Measurements from ENCODE around the gene RAB3B. TPM values are rescaled to one million over a fixed set of nuclear protein-coding genes. Genes with fewer than 3 reads are reported as not detected.

RAB3B gene
- total and polyA plus RNA-seq, 2 experiments from 2014 or later = 9.7 to 24.7 TPM

GRCh38 chr1:52034050-52034384 lies 43.5 kb upstream of the RAB3B start:
- H3K36me3 ChIP-seq (replicated peaks; ENCODE audit: insufficient read depth, low read depth) = no peaks in the 10 kb centered on the region
- no peaks in the 10 kb centered on the region for H3K9me2 ChIP-seq (replicated peaks; ENCODE audit: insufficient read depth)
- no peak for DNase-seq (ENCODE audit: low spot score)
- H3K27me3 ChIP-seq = no peaks in the 10 kb centered on the region
- H3K4me3 ChIP-seq = no peak overlapping the region
- H3K79me2 ChIP-seq = peaks cover 34% of the 10 kb centered on the region
- H3K27ac ChIP-seq = peak overlapping the region; percentile 95
- H2AFZ ChIP-seq = peak overlapping the region; percentile 88
- no peak for TF ChIP-seq CTCF (IDR thresholded peaks at IDR 0.05; ENCODE audit: poor library complexity)
- no peak for TF ChIP-seq EZH2 (IDR thresholded peaks at IDR 0.05; ENCODE audit: borderline replicate concordance)
- no peak for TF ChIP-seq EZH2phosphoT487 (IDR thresholded peaks at IDR 0.05; ENCODE audit: low read depth, severe bottlenecking, unreplicated experiment)
- peak overlapping the region; percentile 95 for H3K4me2 ChIP-seq
- H3K9me3 ChIP-seq (ENCODE audit: low read depth) = no peaks in the 10 kb centered on the region
- 90% methylated on average over 2 of the region's 2 CpGs for WGBS (ENCODE audit: low lambda C conversion rate, missing lambda C conversion rate)
- H3K4me1 ChIP-seq (ENCODE audit: insufficient read depth) = peaks cover 29% of the 10 kb centered on the region
- peaks cover 13% of the 10 kb centered on the region for H4K20me1 ChIP-seq (ENCODE audit: insufficient read depth, poor library complexity, severe bottlenecking)

GRCh38 chr1:52033190-52034049 lies 42.9 kb upstream of the RAB3B start, which contains the start of gene KTI12:
Gene KTI12, minus strand, starts transcription at chr1:52033810. Its CDS starts 49 bp downstream, at chr1:52033761.
- Histone ChIP-seq H3K79me2 (peaks cover 34% of the 10 kb centered on the region), H2AFZ (peak within 1 kb of the TSS; percentile 88), H3K9me3 (ENCODE audit: low read depth) (no peaks in the 10 kb centered on the region), H4K20me1 (ENCODE audit: insufficient read depth, poor library complexity, severe bottlenecking) (peaks cover 13% of the 10 kb centered on the region), H3K4me1 (ENCODE audit: insufficient read depth) (peaks cover 34% of the 10 kb centered on the region), H3K27me3 (no peaks in the 10 kb centered on the region), H3K9me2 (replicated peaks; ENCODE audit: insufficient read depth) (no peaks in the 10 kb centered on the region), H3K36me3 (replicated peaks; ENCODE audit: insufficient read depth, low read depth) (no peaks in the 10 kb centered on the region), H3K4me3 (peak within 1 kb of the TSS; percentile 54), H3K4me2 (peak within 1 kb of the TSS; percentile 95), H3K27ac (peak within 1 kb of the TSS; percentile 95)
- TF ChIP-seq EZH2phosphoT487 (IDR thresholded peaks at IDR 0.05; ENCODE audit: low read depth, severe bottlenecking, unreplicated experiment) = no peak
- TF ChIP-seq EZH2 (IDR thresholded peaks at IDR 0.05; ENCODE audit: borderline replicate concordance) = no peak
- no peak for TF ChIP-seq CTCF (IDR thresholded peaks at IDR 0.05; ENCODE audit: poor library complexity)
- WGBS (ENCODE audit: low lambda C conversion rate, missing lambda C conversion rate) = 3% methylated on average over 77 of the region's 78 CpGs
- DNase-seq (ENCODE audit: low spot score) = peak; percentile 94

- no peaks in the 10 kb centered on the region for H3K9me2 ChIP-seq (replicated peaks; ENCODE audit: insufficient read depth)
- WGBS (ENCODE audit: low lambda C conversion rate, missing lambda C conversion rate) = 8% methylated on average over 24 of the region's 24 CpGs
- H2AFZ ChIP-seq = peak overlapping the region; percentile 88
- H3K4me2 ChIP-seq = peak overlapping the region; percentile 95
- H3K4me3 ChIP-seq = peak overlapping the region; percentile 54
- peaks cover 13% of the 10 kb centered on the region for H4K20me1 ChIP-seq (ENCODE audit: insufficient read depth, poor library complexity, severe bottlenecking)
- H3K4me1 ChIP-seq (ENCODE audit: insufficient read depth) = peaks cover 34% of the 10 kb centered on the region
- peak; percentile 56 for DNase-seq (ENCODE audit: low spot score)
- peaks cover 34% of the 10 kb centered on the region for H3K79me2 ChIP-seq
- peak overlapping the region; percentile 95 for H3K27ac ChIP-seq
- H3K36me3 ChIP-seq (replicated peaks; ENCODE audit: insufficient read depth, low read depth) = no peaks in the 10 kb centered on the region
- H3K9me3 ChIP-seq (ENCODE audit: low read depth) = no peaks in the 10 kb centered on the region
- TF ChIP-seq EZH2phosphoT487 (IDR thresholded peaks at IDR 0.05; ENCODE audit: low read depth, severe bottlenecking, unreplicated experiment) (no peak), EZH2 (IDR thresholded peaks at IDR 0.05; ENCODE audit: borderline replicate concordance) (no peak), CTCF (IDR thresholded peaks at IDR 0.05; ENCODE audit: poor library complexity) (no peak)
- H3K27me3 ChIP-seq = no peaks in the 10 kb centered on the region
These were observed 42.3 kb upstream of the RAB3B start for GRCh38 chr1:52032785-52033131.
